Activated gamma-delta T cell (primary cell): Measurements from ENCODE around the gene TESK2.
"Not testable (repeated sequence)": the region's sequence is repeated elsewhere in the genome, so short reads cannot be mapped to it uniquely, and the experiment has no call there.

Experiments
- DNase-seq: peaks from one replicate; lab custom pipeline; 2025; lab: John Stamatoyannopoulos, UW

The TESK2 gene

GRCh38 chr1:45411510-45411899, 79.5 kb downstream of the TESK2 start:
- no peak for DNase-seq

- DNase-seq, result no peak
Measured at GRCh38 chr1:45410850-45411509, 80.0 kb downstream of the TESK2 start.

- no peak for DNase-seq
Measured at GRCh38 chr1:45409276-45409675, 81.7 kb downstream of the TESK2 start.

- DNase-seq, result no peak
Measured at GRCh38 chr1:45407629-45408287, 83.2 kb downstream of the TESK2 start.

- no peak for DNase-seq
Measured at GRCh38 chr1:45405636-45406035, 85.3 kb downstream of the TESK2 start.

- DNase-seq, result no peak
Measured at GRCh38 chr1:45403718-45404117, 87.2 kb downstream of the TESK2 start.

GRCh38 chr1:45403298-45403697, 87.7 kb downstream of the TESK2 start:
- DNase-seq, result no peak

GRCh38 chr1:45401524-45401923, 89.4 kb downstream of the TESK2 start:
- no peak for DNase-seq

- DNase-seq, result no peak
Measured at GRCh38 chr1:45400049-45400448, 90.9 kb downstream of the TESK2 start.

- DNase-seq, result no peak
Measured at GRCh38 chr1:45397285-45397684, 93.7 kb downstream of the TESK2 start.

- DNase-seq, result no peak
Measured at GRCh38 chr1:45395582-45395981, 95.4 kb downstream of the TESK2 start.

GRCh38 chr1:45395051-45395450, 95.9 kb downstream of the TESK2 start:
- no peak for DNase-seq

- no peak for DNase-seq
Measured at GRCh38 chr1:45394342-45394741, 96.6 kb downstream of the TESK2 start.

- no peak for DNase-seq
Measured at GRCh38 chr1:45393718-45394302, 97.2 kb downstream of the TESK2 start.

GRCh38 chr1:45386219-45386618, 104.7 kb downstream of the TESK2 start:
- no peak for DNase-seq

- DNase-seq, result no peak
Measured at GRCh38 chr1:45385302-45385701, 105.7 kb downstream of the TESK2 start.

- not testable (repeated sequence) for DNase-seq
Measured at GRCh38 chr1:45384213-45384612, 106.8 kb downstream of the TESK2 start.

- no peak for DNase-seq
Measured at GRCh38 chr1:45383191-45383590, 107.8 kb downstream of the TESK2 start.

GRCh38 chr1:45381243-45381642, 109.7 kb downstream of the TESK2 start:
- no peak for DNase-seq

GRCh38 chr1:45380730-45381129, 110.2 kb downstream of the TESK2 start:
- DNase-seq, result no peak

- no peak for DNase-seq
Measured at GRCh38 chr1:45380125-45380524, 110.8 kb downstream of the TESK2 start.

GRCh38 chr1:45379524-45379923, 111.4 kb downstream of the TESK2 start:
- DNase-seq, result no peak

GRCh38 chr1:45378184-45378583, 112.8 kb downstream of the TESK2 start:
- no peak for DNase-seq
